HG03066 (cell line): ENCODE measurements around the gene PRKCG.
"Not testable (repeated sequence)": the region's sequence is repeated elsewhere in the genome, so short reads cannot be mapped to it uniquely, and the experiment has no call there.

Experiments used
- ATAC-seq: cut with Tn5 transposase; IDR thresholded peaks from one replicate; pipeline ENCODE4 v1.9.1; 2021; ENCODE audit warnings: low read depth; ENCODE audit not compliant: unreplicated experiment

PRKCG gene

GRCh38 chr19:53936029-53936428, 54.0 kb downstream of the PRKCG start:
- no peak for ATAC-seq

DNA sequence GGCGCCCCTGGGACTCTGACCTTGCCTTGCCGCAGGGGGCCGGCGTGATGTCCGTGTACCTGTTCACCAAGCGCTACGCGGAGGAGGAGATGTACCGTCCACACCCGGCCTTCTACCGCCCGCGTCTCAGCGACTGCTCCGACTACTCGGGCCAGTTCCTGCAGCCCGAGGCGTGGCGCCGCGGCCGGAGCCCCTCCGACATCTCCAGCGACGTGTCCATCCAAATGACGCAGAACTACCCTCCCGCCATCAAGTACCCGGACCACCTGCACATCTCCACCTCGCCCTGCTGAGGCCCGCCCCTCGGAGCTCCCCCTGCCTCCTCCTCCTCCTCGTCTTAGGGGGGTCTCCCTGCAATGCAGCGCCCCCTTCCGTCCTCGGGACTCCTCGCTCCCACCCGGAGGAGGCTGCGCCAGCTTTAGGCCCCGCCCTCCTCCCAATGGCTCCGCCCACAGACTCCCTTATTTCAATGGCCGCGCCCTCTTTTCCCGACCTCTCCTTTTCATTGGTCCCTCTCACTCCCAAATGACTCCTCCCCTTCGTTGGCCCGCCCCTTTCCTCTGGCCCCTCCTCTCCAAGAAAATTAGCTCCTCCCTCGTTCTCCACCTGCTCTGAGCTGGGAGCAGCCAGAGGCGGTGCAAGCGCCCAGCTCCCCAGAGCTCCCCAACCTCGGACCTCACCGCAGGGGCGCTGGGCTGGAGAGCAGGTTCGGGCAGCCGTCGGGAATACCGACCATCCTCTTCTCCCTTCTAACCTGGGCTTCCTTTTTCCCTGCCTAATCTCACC, 60.2 kb downstream of the PRKCG start:
- no peak for ATAC-seq

DNA sequence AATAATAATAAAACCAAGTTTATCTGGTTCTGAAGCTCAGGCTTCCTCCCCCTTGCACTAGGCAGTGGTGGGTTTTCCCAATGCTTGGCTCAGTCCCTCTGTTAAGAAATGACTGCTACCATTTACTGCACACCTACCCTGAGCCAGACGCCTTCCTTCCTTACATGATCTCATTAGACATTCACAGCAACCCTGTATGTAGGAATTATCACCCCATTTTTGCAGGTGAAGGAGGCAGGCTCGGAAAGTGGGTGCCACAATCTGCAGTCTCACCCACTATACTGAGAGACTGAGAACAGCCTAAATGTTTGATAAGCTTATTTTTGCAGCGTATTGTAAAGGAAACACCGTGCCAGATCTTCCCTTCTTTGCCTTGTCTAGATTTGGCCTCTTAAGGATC, 62.4 kb downstream of the PRKCG start:
- ATAC-seq, result no peak

GRCh38 chr19:53944933-53945332, 62.9 kb downstream of the PRKCG start:
- ATAC-seq, result no peak

DNA sequence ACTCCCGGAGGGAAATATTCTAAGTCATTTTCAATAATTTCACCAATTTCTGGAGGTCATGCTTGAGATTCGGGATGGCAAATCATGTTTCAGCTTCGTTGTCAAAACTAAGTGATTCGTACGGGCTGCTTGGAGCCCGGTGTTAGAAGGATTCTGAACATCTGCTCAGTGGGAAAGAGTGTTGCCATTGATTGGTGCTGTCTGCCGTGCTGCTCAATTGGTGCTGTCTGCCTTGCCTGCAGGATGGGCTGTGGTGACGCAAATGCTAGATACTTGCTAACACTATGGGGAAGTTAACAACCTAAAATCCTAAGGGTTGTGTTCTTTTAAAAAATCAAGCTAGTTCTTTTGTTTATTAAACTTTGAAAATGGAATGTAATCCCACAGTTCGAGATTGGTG, 63.4 kb downstream of the PRKCG start:
- no peak for ATAC-seq

GRCh38 chr19:53945998-53946397, 64.0 kb downstream of the PRKCG start:
- no peak for ATAC-seq

- ATAC-seq, result no peak
These were observed 65.6 kb downstream of the PRKCG start for GRCh38 chr19:53947624-53948023.

DNA sequence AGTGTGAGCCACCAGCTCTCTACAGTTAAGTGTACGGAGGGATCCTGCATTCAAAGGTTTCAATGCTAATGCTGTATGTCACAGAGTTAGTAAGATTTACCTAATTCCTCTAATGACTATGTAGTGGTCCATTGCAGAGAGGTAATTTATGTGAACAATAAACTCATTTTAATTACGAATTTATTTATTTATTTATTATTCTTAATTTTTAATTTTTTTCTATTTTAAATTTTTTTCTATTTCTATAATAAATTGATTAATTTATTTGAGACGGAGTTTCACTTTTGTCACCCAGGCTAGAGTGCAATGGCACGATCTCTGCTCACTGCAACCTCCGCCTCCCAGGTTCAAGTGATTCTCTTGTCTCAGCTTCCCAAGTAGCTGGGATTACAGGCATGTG, 66.6 kb downstream of the PRKCG start:
- ATAC-seq, result not testable (repeated sequence)

GRCh38 chr19:53951436-53951835, 69.4 kb downstream of the PRKCG start:
- ATAC-seq, result no peak

- no peak for ATAC-seq
These were observed 70.0 kb downstream of the PRKCG start for GRCh38 chr19:53951947-53952346.

DNA sequence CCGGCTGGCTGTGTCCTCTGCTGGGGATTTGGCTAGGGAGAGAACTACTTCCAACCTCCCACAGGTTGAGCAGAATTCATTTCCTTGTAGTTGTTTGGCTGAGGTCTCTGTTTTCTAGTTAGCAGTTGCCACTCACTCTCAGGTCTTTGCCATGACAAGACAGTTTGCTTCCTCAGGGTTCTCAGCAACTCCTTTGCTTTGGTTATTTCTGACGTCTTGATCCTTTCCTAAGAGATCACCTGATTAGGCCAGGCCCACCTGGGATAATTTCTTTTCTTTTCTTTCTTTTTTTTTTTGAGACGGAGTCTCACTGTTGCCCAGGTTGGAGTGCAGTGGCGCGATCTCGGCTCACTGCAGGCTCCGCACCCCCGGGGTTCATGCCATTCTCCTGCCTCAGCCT, 71.4 kb downstream of the PRKCG start:
- ATAC-seq, result no peak
